Thyroid gland (tissue), 4 donors: ENCODE measurements around the gene SDCCAG8. TPM values are rescaled to one million over a fixed set of nuclear protein-coding genes. Genes with fewer than 3 reads are reported as not detected.

Source experiments
- DNase-seq, 2 donors: peaks; one replicate each; pipeline ENCODE4 v3.0.0-alpha.2; 2019
- H3K27ac ChIP-seq, 3 donors: fragments of 200-600 bp; sonication (generic); 1 replicate in 2 of 3; 2 replicates in 1 of 3; pipeline ENCODE4 v1.5.1; 2016 to 2019; ENCODE audit warnings: mild to moderate bottlenecking in 1 of 3, moderate library complexity in 1 of 3
- H3K27me3 ChIP-seq: fragments of 200-600 bp; sonication (generic); one replicate; pipeline ENCODE4 v1.5.1; 2019
- H3K36me3 ChIP-seq, 2 donors: fragments of 200-600 bp; sonication (generic); one replicate each; pipeline ENCODE4 v1.5.1; 2016 to 2019
- H3K4me1 ChIP-seq, 2 donors: fragments of 200-600 bp; sonication (generic); one replicate each; pipeline ENCODE4 v1.5.1; 2017 to 2019
- H3K4me3 ChIP-seq, 3 donors: fragments of 200-600 bp; sonication (generic); replicated peaks in 1 of 3; 1 replicate in 2 of 3; 2 replicates in 1 of 3; pipeline ENCODE4 v1.5.1; 2016; ENCODE audit warnings: mild to moderate bottlenecking in 1 of 3
- H3K9me3 ChIP-seq: fragments of 200-600 bp; sonication (generic); one replicate; pipeline ENCODE4 v1.5.1; 2017
- POLR2A ChIP-seq, 2 donors: fragments of 450-650 bp; IDR thresholded peaks; one replicate each; pipeline ENCODE4 v1.6.1; 2017; ENCODE audit warnings: antibody characterized with exemption in 2 of 2, mild to moderate bottlenecking in 2 of 2, moderate library complexity in 1 of 2
- WGBS, 2 donors: methylation state at CpG; one replicate each; pipeline ENCODE4 v1.1.5; 2017; 5-methylcytosine and 5-hydroxymethylcytosine counted together
- intact Hi-C: fragments of 100-400 bp; cut with DNase I; formaldehyde crosslinking; loops from one replicate; pipeline ENCODE4 v1.15.1; 2023
- total RNA-seq, 4 donors: library from RNA; depleted of rRNA; stranded (reverse); fragments of >200 nt; gene quantifications; one replicate each; pipeline ENCODE4 v1.2.3, GENCODE V29; 2016
- TF ChIP-seq, protein P1 (sequence below), 6 experiments: fragments of 200-600 bp in 3 of 6; fragments of 450-650 bp in 3 of 6; sonication (generic) in 3 of 6; IDR thresholded peaks; one replicate each; pipeline ENCODE4 v1.5.1; 2016 to 2019; ENCODE audit warnings: antibody characterized with exemption in 6 of 6, mild to moderate bottlenecking in 2 of 6, inconsistent platforms in 1 of 6, moderate library complexity in 1 of 6

Gene SDCCAG8
- total RNA-seq, 4 donors from 2014 or later = 105 to 193 (median 115) TPM

DNA sequence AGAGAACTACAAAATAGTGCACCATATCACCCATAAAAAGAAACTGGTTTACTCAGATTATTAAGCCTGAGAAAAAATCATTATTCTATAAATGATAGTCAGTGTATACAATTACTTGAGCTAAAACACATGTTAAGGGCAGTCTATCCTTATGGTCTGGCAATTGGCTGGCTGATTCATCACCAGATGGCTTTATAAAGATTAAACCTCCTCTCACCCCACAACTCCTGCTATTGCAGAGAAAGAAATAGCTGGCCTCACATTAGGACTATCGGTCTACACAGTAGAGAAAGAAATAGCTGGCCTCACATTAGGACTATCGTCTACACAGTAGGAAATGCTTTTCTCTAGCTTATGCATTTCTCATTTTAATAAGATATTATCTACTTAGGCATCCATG is 21.9 kb upstream of the SDCCAG8 start:
- Histone ChIP-seq H3K36me3 (no peaks in the 10 kb centered on the region), H3K27ac (no peak overlapping the region), H3K27me3 (no peaks in the 10 kb centered on the region), H3K9me3 (no peaks in the 10 kb centered on the region), H3K4me3 (no peak overlapping the region), H3K4me1 (peaks cover 21 to 39% of the 10 kb centered on the region in 2 donors)
- WGBS, 2 donors = 94 to 95% methylated on average over 2 of the region's 2 CpGs
- DNase-seq = no peak
- intact Hi-C loops = loop anchor here (10.0 kb wide), 1 partner anchor 71 kb away; no protein-coding TSS in a partner anchor
- TF ChIP-seq POLR2A (IDR thresholded peaks at IDR 0.05) = no peak
- TF ChIP-seq, protein P1, sequence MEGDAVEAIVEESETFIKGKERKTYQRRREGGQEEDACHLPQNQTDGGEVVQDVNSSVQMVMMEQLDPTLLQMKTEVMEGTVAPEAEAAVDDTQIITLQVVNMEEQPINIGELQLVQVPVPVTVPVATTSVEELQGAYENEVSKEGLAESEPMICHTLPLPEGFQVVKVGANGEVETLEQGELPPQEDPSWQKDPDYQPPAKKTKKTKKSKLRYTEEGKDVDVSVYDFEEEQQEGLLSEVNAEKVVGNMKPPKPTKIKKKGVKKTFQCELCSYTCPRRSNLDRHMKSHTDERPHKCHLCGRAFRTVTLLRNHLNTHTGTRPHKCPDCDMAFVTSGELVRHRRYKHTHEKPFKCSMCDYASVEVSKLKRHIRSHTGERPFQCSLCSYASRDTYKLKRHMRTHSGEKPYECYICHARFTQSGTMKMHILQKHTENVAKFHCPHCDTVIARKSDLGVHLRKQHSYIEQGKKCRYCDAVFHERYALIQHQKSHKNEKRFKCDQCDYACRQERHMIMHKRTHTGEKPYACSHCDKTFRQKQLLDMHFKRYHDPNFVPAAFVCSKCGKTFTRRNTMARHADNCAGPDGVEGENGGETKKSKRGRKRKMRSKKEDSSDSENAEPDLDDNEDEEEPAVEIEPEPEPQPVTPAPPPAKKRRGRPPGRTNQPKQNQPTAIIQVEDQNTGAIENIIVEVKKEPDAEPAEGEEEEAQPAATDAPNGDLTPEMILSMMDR (IDR thresholded peaks at IDR 0.05) = no peak

DNA sequence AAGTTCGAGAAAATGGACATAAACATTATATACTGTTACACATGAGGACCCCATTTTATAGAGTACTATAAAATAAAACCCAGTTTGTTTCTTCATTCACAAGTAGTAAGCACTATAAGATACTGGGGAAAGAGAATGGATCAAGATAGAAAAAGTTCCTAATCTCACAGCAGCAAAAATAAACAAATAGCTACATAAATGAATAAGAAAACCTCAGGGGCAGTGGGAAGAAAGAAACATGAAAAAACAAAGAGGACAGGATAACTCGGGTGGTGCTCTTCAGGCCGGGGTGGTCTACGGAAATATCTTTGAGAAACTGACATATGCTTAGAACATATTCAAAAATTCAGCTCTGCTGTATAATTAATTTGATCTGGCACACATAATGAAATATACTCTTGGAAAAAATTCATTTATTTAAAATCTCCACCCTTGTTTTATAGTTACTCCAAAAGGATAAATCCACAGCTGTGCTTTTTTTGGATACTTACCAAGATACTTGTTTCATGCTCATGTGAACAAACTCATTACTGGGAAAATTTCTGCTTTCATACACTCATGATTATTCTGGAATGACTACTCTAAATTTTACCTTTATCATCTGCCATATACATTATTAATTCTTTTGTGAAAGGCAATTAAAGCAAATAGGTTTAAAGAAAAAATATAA is 20.7 kb upstream of the SDCCAG8 start:
- no peak overlapping the region for H3K4me3 ChIP-seq
- no peaks in the 10 kb centered on the region for H3K27me3 ChIP-seq
- no peak for DNase-seq
- H3K4me1 ChIP-seq = peaks cover 21 to 28% of the 10 kb centered on the region in 2 donors
- TF ChIP-seq POLR2A (IDR thresholded peaks at IDR 0.05) = no peak
- no peaks in the 10 kb centered on the region for H3K36me3 ChIP-seq
- H3K27ac ChIP-seq = peak overlapping the region; percentile 10 to 50 (median 49)
- no peaks in the 10 kb centered on the region for H3K9me3 ChIP-seq
- intact Hi-C loops = loop anchor here (10.0 kb wide), 1 partner anchor 70 kb away; no protein-coding TSS in a partner anchor
- WGBS, 2 donors = 64 to 69% methylated on average over 4 of the region's 4 CpGs

DNA sequence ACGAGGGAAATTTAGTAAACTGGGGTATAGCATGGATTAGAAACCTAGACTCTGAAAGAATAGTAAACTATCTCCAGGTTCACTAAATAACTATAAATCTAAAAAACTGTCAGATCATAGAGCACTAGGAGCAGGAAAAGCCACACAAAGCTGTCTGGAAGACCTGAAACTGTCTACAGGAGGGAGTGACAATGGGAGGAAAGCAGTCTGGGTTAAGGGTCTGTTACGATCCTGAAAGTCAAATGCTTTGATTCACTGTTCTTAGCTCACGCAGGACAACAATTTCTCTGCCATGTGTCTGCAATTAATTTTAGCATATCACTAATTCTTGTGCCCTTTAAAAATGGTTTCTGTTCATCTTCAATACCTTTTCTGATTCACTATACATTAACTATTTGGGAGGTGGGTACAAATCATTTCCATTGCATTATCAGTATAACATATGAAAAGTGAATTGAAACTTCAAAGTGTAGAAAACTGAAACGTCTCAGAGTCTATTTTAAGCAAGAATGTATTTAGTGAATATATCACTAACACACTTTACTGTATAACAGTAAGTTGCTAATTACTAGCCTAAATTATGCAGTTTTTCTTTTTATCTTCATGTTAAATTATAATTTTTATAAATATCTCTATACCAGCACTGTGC is 19.1 kb upstream of the SDCCAG8 start:
- WGBS, 2 donors = 74 to 84% methylated on average over 4 of the region's 4 CpGs
- TF ChIP-seq POLR2A (IDR thresholded peaks at IDR 0.05) = no peak
- TF ChIP-seq, protein P1 (IDR thresholded peaks at IDR 0.05) = no peak
- H3K36me3 ChIP-seq = no peaks in the 10 kb centered on the region
- intact Hi-C loops = loop anchor here (10.0 kb wide), 1 partner anchor 68 kb away; no protein-coding TSS in a partner anchor
- no peaks in the 10 kb centered on the region for H3K27me3 ChIP-seq
- H3K4me1 ChIP-seq = peaks cover 21 to 28% of the 10 kb centered on the region in 2 donors
- H3K9me3 ChIP-seq = no peaks in the 10 kb centered on the region
- no peak overlapping the region for H3K4me3 ChIP-seq
- no peak for DNase-seq
- H3K27ac ChIP-seq = peak overlapping the region in 2 of 3 donors; percentile 49 to 50

DNA sequence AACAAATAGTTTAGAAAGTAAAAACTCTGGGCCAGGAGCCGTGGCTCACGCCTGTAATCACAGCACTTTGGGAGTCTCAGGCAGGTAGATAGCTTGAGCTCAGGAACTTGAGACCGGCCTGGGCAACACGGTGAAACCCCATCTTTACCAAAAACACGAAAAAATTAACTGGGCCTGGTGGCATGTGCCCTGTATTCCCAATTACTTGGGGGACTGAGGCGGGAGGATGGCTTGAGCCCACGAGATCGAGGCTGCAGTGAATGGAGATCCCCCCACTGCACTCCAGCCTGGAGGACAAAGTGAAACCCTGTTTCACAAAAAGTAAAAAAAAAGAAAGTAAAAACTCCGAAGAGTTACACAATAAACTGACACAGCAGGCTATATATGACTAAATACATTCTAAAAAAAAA is 11.4 kb upstream of the SDCCAG8 start:
- Histone ChIP-seq H3K36me3 (no peaks in the 10 kb centered on the region), H3K27ac (peak overlapping the region in 1 of 3 donors; percentile 16), H3K4me1 (peaks cover 0 to 15% of the 10 kb centered on the region in 2 donors), H3K9me3 (no peaks in the 10 kb centered on the region), H3K27me3 (no peaks in the 10 kb centered on the region), H3K4me3 (no peak overlapping the region)
- DNase-seq = no peak
- WGBS, 2 donors = 80 to 87% methylated on average over 9 of the region's 9 CpGs
- TF ChIP-seq, protein P1 (IDR thresholded peaks at IDR 0.05) = no peak
- no peak for TF ChIP-seq POLR2A (IDR thresholded peaks at IDR 0.05)
- intact Hi-C loops = no loop called here

DNA sequence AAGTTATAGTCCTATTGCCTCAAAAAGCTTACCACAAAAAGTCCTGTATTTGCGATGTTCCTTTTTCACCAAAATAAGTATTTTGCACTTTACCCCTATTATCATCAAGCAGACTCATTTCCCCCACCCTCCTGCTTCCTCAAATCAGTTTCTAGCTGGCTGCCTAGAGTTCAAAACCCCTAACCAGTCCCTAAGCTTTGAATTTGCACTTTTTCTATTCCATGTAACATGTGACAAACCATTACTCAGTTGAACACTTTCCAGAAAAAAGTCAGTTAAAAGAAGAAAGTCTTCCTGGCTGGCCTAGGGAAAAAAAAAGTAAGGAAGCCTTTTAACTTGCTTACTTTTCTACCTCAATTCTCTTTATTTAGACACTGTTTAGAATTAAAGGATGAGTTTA is 8.9 kb upstream of the SDCCAG8 start:
- Histone ChIP-seq H3K27ac (peak overlapping the region in 1 of 3 donors; percentile 13), H3K27me3 (no peaks in the 10 kb centered on the region), H3K9me3 (no peaks in the 10 kb centered on the region), H3K4me1 (peaks cover 11 to 31% of the 10 kb centered on the region in 2 donors), H3K36me3 (no peaks in the 10 kb centered on the region), H3K4me3 (no peak overlapping the region)
- intact Hi-C loops = no loop called here
- WGBS, 2 donors = 92% methylated on average over 1 of the region's 1 CpG
- DNase-seq = no peak
- no peak for TF ChIP-seq POLR2A (IDR thresholded peaks at IDR 0.05)
- TF ChIP-seq, protein P1 (IDR thresholded peaks at IDR 0.05) = no peak
